Panc1 (cell line): ENCODE measurements around the gene NOS1AP. TPM values are rescaled to one million over a fixed set of nuclear protein-coding genes. Genes with fewer than 3 reads are reported as not detected.

Experiments
- ATAC-seq: fragments of 200-7000 bp; cut with Tn5 transposase; 2 replicates; pipeline ENCODE4 v1.9.1; 2020; ENCODE audit warnings: mild to moderate bottlenecking, moderate library complexity
- BruUV-seq: library from RNA; stranded (reverse); fragments of 400-500 nt; replicated peaks from 2 replicates; lab custom pipeline; 2021; lab: Mats Ljungman, UMichigan
- CTCF ChIA-PET: fragments of 300-600 bp; sonication (Branson Sonifier 250); formaldehyde crosslinking; loops from one replicate; lab custom pipeline; 2022; ENCODE audit warnings: antibody characterized with exemption; lab: Charles Lee
- POLR2A ChIA-PET: fragments of 300-600 bp; sonication (Branson Sonifier 250); formaldehyde crosslinking; loops from one replicate; lab custom pipeline; 2022; ENCODE audit warnings: antibody characterized with exemption; lab: Charles Lee
- DNase-seq: peaks from one replicate; pipeline ENCODE4 v3.0.0-alpha.2; 2010; ENCODE audit warnings: low read depth, low spot score
- H3K27ac ChIP-seq: 2 replicates; pipeline ENCODE4 v1.5.1; 2011; ENCODE audit warnings: mild to moderate bottlenecking, low read length, inconsistent platforms
- H3K27me3 ChIP-seq: fragments of 200-500 bp; sonication (Bioruptor generic); 2 replicates; pipeline ENCODE4 v1.6.0; 2014; ENCODE audit warnings: low read length, inconsistent platforms; ENCODE audit not compliant: control insufficient read depth, insufficient read depth
- H3K36me3 ChIP-seq: fragments of 200-500 bp; sonication (Bioruptor generic); 2 replicates; pipeline ENCODE4 v1.5.1; 2014; ENCODE audit warnings: inconsistent platforms, mild to moderate bottlenecking, low read length, moderate library complexity; ENCODE audit not compliant: control insufficient read depth, insufficient read depth
- H3K4me1 ChIP-seq: 2 replicates; pipeline ENCODE4 v1.5.1; 2011; ENCODE audit warnings: inconsistent platforms, mild to moderate bottlenecking, low read length, moderate library complexity; ENCODE audit not compliant: control insufficient read depth, insufficient read depth
- H3K4me3 ChIP-seq, 2 experiments: 2 replicates each; pipeline ENCODE4 v1.5.1; 2011 to 2012; ENCODE audit warnings: low read depth in 2 of 2, low read length in 2 of 2, mild to moderate bottlenecking in 2 of 2, inconsistent platforms in 1 of 2, moderate library complexity in 1 of 2
- H3K9me3 ChIP-seq: fragments of 200-500 bp; sonication (Bioruptor generic); 2 replicates; pipeline ENCODE4 v1.5.1; 2014; ENCODE audit warnings: low read depth, mild to moderate bottlenecking, inconsistent platforms, low read length, moderate library complexity; ENCODE audit not compliant: control insufficient read depth, insufficient read depth
- POLR2AphosphoS5 ChIP-seq: IDR thresholded peaks from 2 replicates; pipeline ENCODE4 v1.6.1; 2012; ENCODE audit warnings: mild to moderate bottlenecking, low read depth, low read length, moderate library complexity
- SIN3A ChIP-seq: IDR thresholded peaks from 2 replicates; pipeline ENCODE4 v1.6.1; 2012; ENCODE audit warnings: low read depth, mild to moderate bottlenecking, low read length, moderate library complexity, borderline replicate concordance; ENCODE audit not compliant: insufficient read depth
- TCF7L2 ChIP-seq: IDR thresholded peaks from 2 replicates; pipeline ENCODE4 v1.6.1; 2011; ENCODE audit warnings: mild to moderate bottlenecking, low read depth, low read length, inconsistent platforms
- in situ Hi-C: cut with HindIII; loops from 2 replicates; pipeline ENCODE4 v1.10.0; 2016; ENCODE audit warnings: low sequenced_read_pairs, low pct_unique_long_range_greater_than_20kb
- intact Hi-C: fragments of 100-400 bp; cut with micrococcal nuclease; formaldehyde crosslinking; loops from one replicate; pipeline ENCODE4 v1.10.0; 2022; ENCODE audit not compliant: unreplicated experiment
- total RNA-seq: library from RNA; stranded (reverse); gene quantifications from one replicate; pipeline ENCODE4 v1.2.1, GENCODE V29; 2021; ENCODE audit not compliant: unreplicated experiment
- TF ChIP-seq, protein P1 (sequence below), 2 experiments: IDR thresholded peaks; 2 replicates each; pipeline ENCODE4 v1.6.1; 2011 to 2012; ENCODE audit warnings: low read depth in 2 of 2, control low read depth in 1 of 2, low read length in 1 of 2, mild to moderate bottlenecking in 1 of 2, moderate library complexity in 1 of 2; ENCODE audit not compliant: insufficient read depth in 1 of 2
- TF ChIP-seq, protein P2 (sequence below): fragments of 450-650 bp; IDR thresholded peaks from 2 replicates; pipeline ENCODE4 v1.5.1; 2017; ENCODE audit warnings: mild to moderate bottlenecking

NOS1AP gene
- total RNA-seq, 1 experiment from 2014 or later = 27.9 TPM

DNA sequence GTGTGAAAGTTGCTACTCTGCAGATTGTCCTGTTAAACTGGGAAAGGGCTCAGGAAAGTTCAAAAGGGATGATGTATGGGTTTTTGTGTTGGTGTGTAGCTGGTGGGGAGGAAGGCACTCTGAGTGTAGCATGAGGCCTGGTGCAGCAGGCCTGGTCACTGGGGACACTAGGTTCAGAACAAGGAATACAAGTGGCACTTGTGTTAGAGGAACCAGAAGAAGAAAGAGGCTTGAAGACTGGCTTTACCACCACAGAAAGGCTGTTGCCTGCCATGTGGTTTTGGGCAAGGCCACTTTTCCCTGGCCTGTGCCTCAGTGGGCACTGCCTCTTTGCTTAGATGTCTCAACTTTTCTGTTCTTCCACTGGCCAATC lies 122.8 kb downstream of the NOS1AP start:
- ChIA-PET POLR2A (no interaction called here), CTCF (no interaction called here)
- peak overlapping the region; percentile 84 for H3K27ac ChIP-seq

DNA sequence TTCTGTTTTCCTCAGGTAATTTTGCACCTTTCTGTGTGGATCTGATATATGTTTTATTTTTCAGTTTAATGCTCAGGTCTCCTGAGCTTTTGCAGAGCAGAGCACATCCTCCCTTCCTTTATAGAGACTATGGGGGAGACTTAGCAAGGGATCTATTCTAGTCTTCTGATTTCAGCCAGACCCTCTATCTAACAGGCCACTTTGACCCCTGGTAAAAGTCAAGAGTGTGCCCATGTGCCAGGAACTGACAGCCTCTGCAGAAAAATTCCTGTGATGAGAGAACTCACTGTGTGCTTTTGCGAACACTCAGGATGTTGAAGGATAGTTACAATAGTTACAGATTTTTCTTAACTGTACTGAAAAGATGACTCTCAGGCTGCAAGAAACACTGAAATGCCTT lies 123.3 kb downstream of the NOS1AP start:
- CTCF ChIA-PET = interaction anchor here (0.6 kb wide), 1 partner anchor 485 kb away, joined by 3 read pairs; no protein-coding TSS in a partner anchor
- ATAC-seq (no peak), DNase-seq (no peak)
- Histone ChIP-seq H3K36me3 (no peaks in the 10 kb centered on the region), H3K27ac (peak overlapping the region; percentile 84), H3K4me1 (peaks cover 86% of the 10 kb centered on the region), H3K9me3 (no peaks in the 10 kb centered on the region), H3K27me3 (no peaks in the 10 kb centered on the region), H3K4me3 (no peak overlapping the region)
- no TSS peak for BruUV-seq
- TF ChIP-seq TCF7L2 (no peak), SIN3A (no peak)
- TF ChIP-seq, protein P1, sequence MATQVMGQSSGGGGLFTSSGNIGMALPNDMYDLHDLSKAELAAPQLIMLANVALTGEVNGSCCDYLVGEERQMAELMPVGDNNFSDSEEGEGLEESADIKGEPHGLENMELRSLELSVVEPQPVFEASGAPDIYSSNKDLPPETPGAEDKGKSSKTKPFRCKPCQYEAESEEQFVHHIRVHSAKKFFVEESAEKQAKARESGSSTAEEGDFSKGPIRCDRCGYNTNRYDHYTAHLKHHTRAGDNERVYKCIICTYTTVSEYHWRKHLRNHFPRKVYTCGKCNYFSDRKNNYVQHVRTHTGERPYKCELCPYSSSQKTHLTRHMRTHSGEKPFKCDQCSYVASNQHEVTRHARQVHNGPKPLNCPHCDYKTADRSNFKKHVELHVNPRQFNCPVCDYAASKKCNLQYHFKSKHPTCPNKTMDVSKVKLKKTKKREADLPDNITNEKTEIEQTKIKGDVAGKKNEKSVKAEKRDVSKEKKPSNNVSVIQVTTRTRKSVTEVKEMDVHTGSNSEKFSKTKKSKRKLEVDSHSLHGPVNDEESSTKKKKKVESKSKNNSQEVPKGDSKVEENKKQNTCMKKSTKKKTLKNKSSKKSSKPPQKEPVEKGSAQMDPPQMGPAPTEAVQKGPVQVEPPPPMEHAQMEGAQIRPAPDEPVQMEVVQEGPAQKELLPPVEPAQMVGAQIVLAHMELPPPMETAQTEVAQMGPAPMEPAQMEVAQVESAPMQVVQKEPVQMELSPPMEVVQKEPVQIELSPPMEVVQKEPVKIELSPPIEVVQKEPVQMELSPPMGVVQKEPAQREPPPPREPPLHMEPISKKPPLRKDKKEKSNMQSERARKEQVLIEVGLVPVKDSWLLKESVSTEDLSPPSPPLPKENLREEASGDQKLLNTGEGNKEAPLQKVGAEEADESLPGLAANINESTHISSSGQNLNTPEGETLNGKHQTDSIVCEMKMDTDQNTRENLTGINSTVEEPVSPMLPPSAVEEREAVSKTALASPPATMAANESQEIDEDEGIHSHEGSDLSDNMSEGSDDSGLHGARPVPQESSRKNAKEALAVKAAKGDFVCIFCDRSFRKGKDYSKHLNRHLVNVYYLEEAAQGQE (IDR thresholded peaks at IDR 0.05; ENCODE audit: insufficient read depth in 1 of 2, low read depth in 2 of 2, low read length in 1 of 2) = no peak
- POLR2A ChIA-PET = no interaction called here
- in situ Hi-C loops = no loop called here
- intact Hi-C loops = loop anchor here (10.0 kb wide), 1 partner anchor 1968 kb away; no protein-coding TSS in a partner anchor

More for the DNA sequence above, 122.8 kb downstream of the NOS1AP start:
- H3K36me3 ChIP-seq = no peaks in the 10 kb centered on the region
- H3K4me1 ChIP-seq = peaks cover 86% of the 10 kb centered on the region
- no peak for DNase-seq
- no peak for ATAC-seq
- no peaks in the 10 kb centered on the region for H3K27me3 ChIP-seq
- no TSS peak for BruUV-seq
- TF ChIP-seq SIN3A (no peak), POLR2AphosphoS5 (no peak), TCF7L2 (no peak)
- TF ChIP-seq, protein P1 (IDR thresholded peaks at IDR 0.05; ENCODE audit: insufficient read depth in 1 of 2, low read depth in 2 of 2, low read length in 1 of 2) = no peak
- TF ChIP-seq, protein P2, sequence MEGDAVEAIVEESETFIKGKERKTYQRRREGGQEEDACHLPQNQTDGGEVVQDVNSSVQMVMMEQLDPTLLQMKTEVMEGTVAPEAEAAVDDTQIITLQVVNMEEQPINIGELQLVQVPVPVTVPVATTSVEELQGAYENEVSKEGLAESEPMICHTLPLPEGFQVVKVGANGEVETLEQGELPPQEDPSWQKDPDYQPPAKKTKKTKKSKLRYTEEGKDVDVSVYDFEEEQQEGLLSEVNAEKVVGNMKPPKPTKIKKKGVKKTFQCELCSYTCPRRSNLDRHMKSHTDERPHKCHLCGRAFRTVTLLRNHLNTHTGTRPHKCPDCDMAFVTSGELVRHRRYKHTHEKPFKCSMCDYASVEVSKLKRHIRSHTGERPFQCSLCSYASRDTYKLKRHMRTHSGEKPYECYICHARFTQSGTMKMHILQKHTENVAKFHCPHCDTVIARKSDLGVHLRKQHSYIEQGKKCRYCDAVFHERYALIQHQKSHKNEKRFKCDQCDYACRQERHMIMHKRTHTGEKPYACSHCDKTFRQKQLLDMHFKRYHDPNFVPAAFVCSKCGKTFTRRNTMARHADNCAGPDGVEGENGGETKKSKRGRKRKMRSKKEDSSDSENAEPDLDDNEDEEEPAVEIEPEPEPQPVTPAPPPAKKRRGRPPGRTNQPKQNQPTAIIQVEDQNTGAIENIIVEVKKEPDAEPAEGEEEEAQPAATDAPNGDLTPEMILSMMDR = no peak
- in situ Hi-C loops (no loop called here), intact Hi-C loops (loop anchor here (10.0 kb wide), 1 partner anchor 1967 kb away; no protein-coding TSS in a partner anchor)
- H3K4me3 ChIP-seq = no peak overlapping the region
- H3K9me3 ChIP-seq = no peaks in the 10 kb centered on the region
